Smooth muscle cell of trachea (primary cell): ENCODE data around the gene ATP8B1. TPM values are rescaled to one million over a fixed set of nuclear protein-coding genes. Genes with fewer than 3 reads are reported as not detected.

Source experiments
- total RNA-seq: library from RNA; depleted of rRNA; stranded (reverse); fragments of >200 nt; gene quantifications from 2 replicates; pipeline ENCODE4 v1.2.1, GENCODE V29; 2014

The ATP8B1 gene
- total RNA-seq, result 65.3 and 83.7 TPM in 2 replicates

GRCh38 chr18:57803103-57803969 is at the start of gene ATP8B1:
TSS of gene ATP8B1 (minus strand) at chr18:57803315. CDS start at chr18:57731807, 71,508 bp downstream.

Other genes with a start within 250 kb of the ATP8B1 start
- gene FECH, start 216.6 kb downstream of the ATP8B1 start, total RNA-seq, result 30.5 and 39.5 TPM in 2 replicates
- 157 and 165 TPM in 2 replicates for gene NARS1, start 181.5 kb downstream of the ATP8B1 start, total RNA-seq
- 4.9 and 15.4 TPM in 2 replicates for gene NEDD4L, start 240.9 kb upstream of the ATP8B1 start, total RNA-seq